Measurements from ENCODE around the gene WDR26. TPM values are rescaled to one million over a fixed set of nuclear protein-coding genes. Genes with fewer than 3 reads are reported as not detected.

The WDR26 gene
- total and polyA plus RNA-seq, 9 of the 15 experiments (the other 6 are each of a cell fraction or from before 2014, with no cell fraction given): 11.5 to 66.0 (median 39.8) TPM

GRCh38 chr1:224425279-224425884, 9.2 kb downstream of the WDR26 start:
- Histone ChIP-seq H3K4me1 (replicated peaks in 1 of 2; ENCODE audit: control insufficient read depth in 2 of 2, insufficient read depth in 2 of 2, low read length in 2 of 2) (peaks cover 0 to 8% of the 10 kb centered on the region in 2 experiments; a peak in 4 of 5 replicates), H3K4me3 (no peak overlapping the region), H3K4me2 (ENCODE audit: insufficient read depth, low read length) (no peak overlapping the region), H3K9me1 (ENCODE audit: control insufficient read depth, insufficient read depth, low read length) (no peaks in the 10 kb centered on the region), H3K9ac (ENCODE audit: insufficient read depth in 1 of 2, low read depth in 2 of 2, low read length in 2 of 2) (no peak overlapping the region), H3K79me2 (ENCODE audit: control insufficient read depth, insufficient read depth, low read length) (peaks cover 38% of the 10 kb centered on the region), H3K27ac (ENCODE audit: extremely low read depth, low read depth, low read length) (no peak overlapping the region), H3K9me3 (replicated peaks; ENCODE audit: control insufficient read depth, insufficient read depth, low read depth, low read length) (no peaks in the 10 kb centered on the region), H3K36me3 (ENCODE audit: control insufficient read depth, insufficient read depth, low read length) (peaks cover 85% of the 10 kb centered on the region), H4K20me1 (replicated peaks; ENCODE audit: control insufficient read depth, insufficient read depth, low read length) (no peaks in the 10 kb centered on the region), H3K27me3 (ENCODE audit: control insufficient read depth in 2 of 2, insufficient read depth in 2 of 2, low read length in 2 of 2) (no peaks in the 10 kb centered on the region), H2AFZ (ENCODE audit: low read depth, low read length) (no peak overlapping the region)
- ChIA-PET CTCF (ENCODE audit: low intra/inter-chr PET ratio) (no interaction called here), POLR2A (interaction anchor here (0.8 to 1.3 kb wide), 2 partner anchors 9 to 21 kb away, joined by 3 to 4 read pairs; no protein-coding TSS in a partner anchor)
- no TSS peak for BruUV-seq (replicated peaks)
- whole genome bisulfite sequencing (ENCODE audit: insufficient coverage, low coverage, missing lambda C conversion rate): 94% methylated on average over 6 of the region's 6 CpGs
- peak; percentile 44 for FAIRE-seq
- in situ Hi-C loops (cut with MboI) (no loop called here), intact Hi-C loops (cut with micrococcal nuclease) (no loop called here)
- DNase-seq (ENCODE audit: extremely low read depth in 1 of 4, low spot score in 3 of 4): no peak
- TF ChIP-seq, protein P1, sequence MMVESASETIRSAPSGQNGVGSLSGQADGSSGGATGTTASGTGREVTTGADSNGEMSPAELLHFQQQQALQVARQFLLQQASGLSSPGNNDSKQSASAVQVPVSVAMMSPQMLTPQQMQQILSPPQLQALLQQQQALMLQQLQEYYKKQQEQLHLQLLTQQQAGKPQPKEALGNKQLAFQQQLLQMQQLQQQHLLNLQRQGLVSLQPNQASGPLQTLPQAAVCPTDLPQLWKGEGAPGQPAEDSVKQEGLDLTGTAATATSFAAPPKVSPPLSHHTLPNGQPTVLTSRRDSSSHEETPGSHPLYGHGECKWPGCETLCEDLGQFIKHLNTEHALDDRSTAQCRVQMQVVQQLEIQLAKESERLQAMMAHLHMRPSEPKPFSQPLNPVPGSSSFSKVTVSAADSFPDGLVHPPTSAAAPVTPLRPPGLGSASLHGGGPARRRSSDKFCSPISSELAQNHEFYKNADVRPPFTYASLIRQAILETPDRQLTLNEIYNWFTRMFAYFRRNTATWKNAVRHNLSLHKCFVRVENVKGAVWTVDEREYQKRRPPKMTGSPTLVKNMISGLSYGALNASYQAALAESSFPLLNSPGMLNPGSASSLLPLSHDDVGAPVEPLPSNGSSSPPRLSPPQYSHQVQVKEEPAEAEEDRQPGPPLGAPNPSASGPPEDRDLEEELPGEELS (CRISPR knock-in tag; IDR thresholded peaks at IDR 0.05; ENCODE audit: borderline replicate concordance): no peak
- TF ChIP-seq BDP1 (IDR thresholded peaks at IDR 0.05; ENCODE audit: insufficient read depth, insufficient read length): no peak
- TF ChIP-seq RBFOX2 (IDR thresholded peaks at IDR 0.05; ENCODE audit: low read depth, low read length): peak; percentile 44; the same call in 1 of the 2 replicates
- no peak for TF ChIP-seq PTBP1 (IDR thresholded peaks at IDR 0.05; ENCODE audit: low read depth, low read length)
- no peak for ATAC-seq

Data from K562 (cell line).